ENCODE results near the gene VWA2.

Gene VWA2

DNA sequence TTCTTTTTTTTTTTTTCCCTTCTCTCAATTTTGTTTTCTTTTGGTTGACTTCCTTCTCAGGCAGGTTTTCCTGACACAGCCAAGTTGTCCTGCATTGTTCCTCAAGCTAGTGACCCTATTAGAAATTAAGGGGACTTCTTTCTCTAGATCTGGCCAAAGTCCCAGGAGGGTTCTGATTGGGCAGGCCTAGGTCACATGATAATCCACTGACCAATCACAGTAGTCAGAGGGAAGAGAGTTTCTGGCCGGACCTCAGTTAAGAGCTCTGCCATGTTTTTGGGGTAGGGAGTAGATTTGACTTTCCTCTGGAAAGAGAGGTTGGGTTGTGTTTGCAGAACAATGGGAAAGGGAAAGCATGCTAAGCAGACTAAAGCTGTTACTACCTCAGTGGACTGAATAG, 16.2 kb downstream of the VWA2 start:
- no peak overlapping the region for H3K4me3 ChIP-seq (ENCODE audit: low read depth, low read length)
- TF ChIP-seq, protein P1, sequence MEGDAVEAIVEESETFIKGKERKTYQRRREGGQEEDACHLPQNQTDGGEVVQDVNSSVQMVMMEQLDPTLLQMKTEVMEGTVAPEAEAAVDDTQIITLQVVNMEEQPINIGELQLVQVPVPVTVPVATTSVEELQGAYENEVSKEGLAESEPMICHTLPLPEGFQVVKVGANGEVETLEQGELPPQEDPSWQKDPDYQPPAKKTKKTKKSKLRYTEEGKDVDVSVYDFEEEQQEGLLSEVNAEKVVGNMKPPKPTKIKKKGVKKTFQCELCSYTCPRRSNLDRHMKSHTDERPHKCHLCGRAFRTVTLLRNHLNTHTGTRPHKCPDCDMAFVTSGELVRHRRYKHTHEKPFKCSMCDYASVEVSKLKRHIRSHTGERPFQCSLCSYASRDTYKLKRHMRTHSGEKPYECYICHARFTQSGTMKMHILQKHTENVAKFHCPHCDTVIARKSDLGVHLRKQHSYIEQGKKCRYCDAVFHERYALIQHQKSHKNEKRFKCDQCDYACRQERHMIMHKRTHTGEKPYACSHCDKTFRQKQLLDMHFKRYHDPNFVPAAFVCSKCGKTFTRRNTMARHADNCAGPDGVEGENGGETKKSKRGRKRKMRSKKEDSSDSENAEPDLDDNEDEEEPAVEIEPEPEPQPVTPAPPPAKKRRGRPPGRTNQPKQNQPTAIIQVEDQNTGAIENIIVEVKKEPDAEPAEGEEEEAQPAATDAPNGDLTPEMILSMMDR (IDR thresholded peaks at IDR 0.05; ENCODE audit: borderline replicate concordance, insufficient read depth, low read depth, low read length), result no peak

DNA sequence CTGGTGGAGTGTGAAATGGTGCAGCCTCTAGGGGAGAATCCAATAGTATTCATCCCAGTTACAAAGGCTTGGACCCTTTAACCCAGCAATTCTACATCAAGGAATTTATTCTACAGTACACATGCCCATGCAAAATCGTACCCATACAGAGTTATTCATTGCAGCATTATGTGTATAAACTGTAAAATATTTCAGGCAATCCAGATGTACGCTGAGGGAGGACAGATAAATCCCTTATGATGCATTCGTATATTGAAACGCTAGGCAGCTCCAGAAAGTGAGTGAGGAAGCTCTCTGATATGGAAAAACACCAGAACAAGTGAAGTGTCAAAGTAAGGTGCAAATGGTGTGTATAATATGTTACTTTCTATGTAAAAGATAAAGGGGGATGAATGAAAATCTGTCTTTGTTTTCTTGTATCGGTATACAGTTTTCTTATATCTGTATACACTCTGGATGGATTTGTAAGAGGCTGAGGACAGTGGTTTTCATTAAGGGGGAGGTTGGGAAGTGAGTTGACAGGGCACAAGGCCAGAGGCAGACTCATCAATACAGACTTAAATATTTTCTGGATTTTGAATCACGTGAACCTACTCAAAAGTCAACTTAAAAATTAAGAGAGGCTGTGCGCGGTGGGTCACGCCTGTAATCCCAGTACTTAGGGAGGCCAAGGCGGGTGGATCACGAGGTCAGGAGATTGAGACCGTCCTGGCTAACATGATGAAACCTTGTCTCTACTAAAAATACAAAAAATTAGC, 17.1 kb downstream of the VWA2 start:
- TF ChIP-seq, protein P1 (IDR thresholded peaks at IDR 0.05; ENCODE audit: borderline replicate concordance, insufficient read depth, low read depth, low read length), result no peak
- no peak overlapping the region for H3K4me3 ChIP-seq (ENCODE audit: low read depth, low read length)

DNA sequence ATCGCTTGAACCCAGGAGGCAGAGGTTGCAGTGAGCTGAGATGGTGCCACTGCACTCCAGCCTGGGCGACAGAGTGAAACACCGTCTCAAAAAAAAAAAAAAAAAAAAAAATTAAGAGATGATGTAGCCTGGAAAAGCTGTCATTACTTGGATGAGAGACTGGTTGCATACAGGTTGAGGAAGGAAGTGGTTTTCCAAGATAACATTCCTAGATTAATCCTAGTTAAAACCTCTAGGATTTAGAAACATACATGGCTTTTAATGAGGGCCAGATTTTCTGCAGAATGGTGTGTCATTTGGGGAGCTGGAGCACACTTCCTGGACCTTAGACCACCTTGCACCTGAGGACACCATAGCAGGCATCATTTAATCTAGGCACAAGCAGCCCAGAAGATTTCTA, 17.8 kb downstream of the VWA2 start:
- TF ChIP-seq, protein P1 (IDR thresholded peaks at IDR 0.05; ENCODE audit: borderline replicate concordance, insufficient read depth, low read depth, low read length), result no peak
- no peak overlapping the region for H3K4me3 ChIP-seq (ENCODE audit: low read depth, low read length)

DNA sequence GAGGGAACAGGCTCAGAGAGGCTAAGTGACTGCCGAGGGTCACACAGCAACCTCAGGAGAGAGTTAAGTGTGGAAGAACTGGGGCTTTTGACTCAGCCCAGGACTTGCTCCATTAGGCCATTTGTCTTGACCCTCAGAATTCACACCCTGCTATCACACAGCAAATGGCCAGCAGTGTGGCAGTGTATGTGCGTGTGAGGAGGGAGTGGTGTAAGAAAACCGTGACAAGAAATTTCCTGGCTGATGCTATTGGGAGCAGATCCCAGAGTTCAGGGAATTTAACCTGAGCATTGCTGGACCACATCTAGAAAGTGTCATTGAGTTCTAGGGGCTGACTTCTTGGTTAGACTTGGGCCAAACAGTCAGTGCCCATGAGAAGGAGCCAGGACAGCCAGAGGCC, 18.4 kb downstream of the VWA2 start:
- H3K4me3 ChIP-seq (ENCODE audit: low read depth, low read length), result no peak overlapping the region
- TF ChIP-seq, protein P1 (IDR thresholded peaks at IDR 0.05; ENCODE audit: borderline replicate concordance, insufficient read depth, low read depth, low read length), result no peak

DNA sequence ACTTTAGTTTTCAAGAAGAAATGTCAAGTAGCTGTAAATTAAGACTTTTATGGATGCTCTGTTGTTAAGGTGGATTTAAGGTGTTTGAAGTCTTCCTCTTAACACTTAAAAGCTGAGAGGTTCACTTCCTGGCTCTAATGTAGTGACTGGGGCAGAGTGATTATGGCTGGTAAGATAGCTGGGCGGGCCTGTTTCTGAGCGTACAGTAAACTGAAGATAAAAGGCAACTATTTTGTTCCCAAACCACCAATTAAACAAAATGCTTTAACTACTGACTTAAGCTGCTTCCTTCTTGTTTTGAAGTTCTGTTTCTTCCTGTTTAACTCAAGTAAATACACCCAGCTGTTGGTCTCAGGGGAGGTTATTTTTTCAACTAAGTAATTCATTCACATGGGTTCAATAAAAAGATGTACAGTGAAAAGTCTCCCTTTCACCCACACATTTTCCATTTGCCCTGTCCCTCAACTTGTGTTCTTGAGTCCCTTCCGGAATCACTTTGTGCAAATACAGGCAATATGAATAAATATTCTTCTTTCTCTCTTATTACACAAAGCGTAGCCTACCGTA, 19.3 kb downstream of the VWA2 start:
- no peak overlapping the region for H3K4me3 ChIP-seq (ENCODE audit: low read depth, low read length)
- TF ChIP-seq, protein P1 (IDR thresholded peaks at IDR 0.05; ENCODE audit: borderline replicate concordance, insufficient read depth, low read depth, low read length), result no peak

DNA sequence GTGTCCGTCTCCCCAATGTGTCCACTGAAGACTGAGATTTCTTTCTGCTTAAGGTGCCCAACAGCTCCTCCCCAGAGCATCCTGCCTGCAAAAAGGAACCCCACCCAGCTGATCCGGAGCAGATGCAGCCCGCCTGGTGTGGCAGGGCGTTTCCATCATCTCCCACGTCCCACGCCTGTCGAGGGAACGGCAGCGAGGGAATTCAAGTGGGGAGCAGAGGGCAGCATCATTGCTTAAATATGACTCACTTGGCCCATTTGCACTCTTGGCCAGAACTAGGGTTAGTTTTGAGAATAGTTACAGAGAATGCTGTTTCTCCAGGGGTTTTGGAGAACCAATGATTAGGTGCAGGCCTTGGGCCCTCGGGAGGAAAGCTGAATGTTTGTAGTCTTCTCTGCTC, 20.8 kb downstream of the VWA2 start:
- TF ChIP-seq, protein P1 (IDR thresholded peaks at IDR 0.05; ENCODE audit: borderline replicate concordance, insufficient read depth, low read depth, low read length), result no peak
- H3K4me3 ChIP-seq (ENCODE audit: low read depth, low read length), result no peak overlapping the region

DNA sequence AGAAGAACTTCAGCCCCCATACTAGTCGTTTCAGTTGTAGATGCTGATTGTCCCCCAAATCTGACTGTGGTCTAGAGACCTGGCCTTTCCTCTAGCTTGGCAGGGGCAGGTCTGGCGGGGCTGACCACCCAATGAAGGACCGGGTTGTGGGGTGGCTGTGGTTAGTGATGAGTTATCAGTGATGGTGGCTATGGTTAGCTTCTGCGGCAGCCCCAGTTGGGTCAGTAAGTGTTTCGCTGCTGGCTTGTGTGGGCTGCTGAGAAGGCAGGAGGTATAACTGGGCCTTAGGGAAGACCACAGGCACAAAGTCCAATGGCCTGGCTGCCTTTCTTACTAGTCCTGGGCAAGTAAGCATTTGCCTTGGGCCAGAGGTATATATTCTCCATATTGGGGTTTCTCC, 21.3 kb downstream of the VWA2 start:
- TF ChIP-seq, protein P1 (IDR thresholded peaks at IDR 0.05; ENCODE audit: borderline replicate concordance, insufficient read depth, low read depth, low read length), result no peak
- H3K4me3 ChIP-seq (ENCODE audit: low read depth, low read length), result no peak overlapping the region
